ENCODE measurements around the gene KANSL1. TPM values are rescaled to one million over a fixed set of nuclear protein-coding genes. Genes with fewer than 3 reads are reported as not detected.

KANSL1 gene
- total and polyA plus RNA-seq, 2 donors (not counting 1 experiment from before 2014, with no cell fraction given), result 36.8 to 233 TPM

DNA sequence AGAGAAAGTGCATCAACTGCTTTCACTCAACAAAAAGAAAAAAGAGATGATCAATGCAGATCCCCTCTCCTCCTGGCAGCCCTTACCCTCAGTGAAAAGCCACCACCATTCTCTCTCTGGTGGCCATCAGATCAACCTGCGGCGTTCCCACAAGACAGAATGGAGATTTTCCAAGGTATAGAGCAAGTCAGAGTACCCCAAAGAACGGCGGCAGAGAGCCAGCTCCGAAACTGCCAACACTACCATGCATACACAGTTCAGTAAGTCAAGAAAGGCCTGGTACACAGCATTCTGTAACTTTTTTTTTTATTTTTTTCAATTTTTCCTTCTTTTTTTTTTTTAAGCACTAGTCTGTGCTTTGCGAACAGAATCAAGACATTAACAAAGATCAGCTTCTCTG lies 163.6 kb downstream of the KANSL1 start:
- no peaks in the 10 kb centered on the region for H4K20me1 ChIP-seq (ENCODE audit: control insufficient read depth, insufficient read depth, low read length, poor library complexity, severe bottlenecking)
- peaks cover 48% of the 10 kb centered on the region for H3K4me1 Mint-ChIP-seq
- no peak overlapping the region for H3K4me3 Mint-ChIP-seq
- H2AFZ ChIP-seq (ENCODE audit: insufficient read depth, low read depth, low read length, poor library complexity, severe bottlenecking), result no peak overlapping the region
- no peak overlapping the region for H3K4me2 ChIP-seq (replicated peaks; ENCODE audit: low read depth, low read length, poor library complexity, severe bottlenecking)
- ATAC-seq (ENCODE audit: low read depth) (no peak), DNase-seq (no peak)
- ChIA-PET CTCF (interaction anchor here (0.6 to 6.2 kb wide), 7 partner anchors 8 to 237 kb away, joined by 3 to 43 read pairs (median 4); no protein-coding TSS in a partner anchor), POLR2A (interaction anchor here (1.7 kb wide), 1 partner anchor 9 kb away, joined by 9 read pairs; no protein-coding TSS in a partner anchor)
- peaks cover 49 to 55% of the 10 kb centered on the region in 2 donors for H3K4me1 ChIP-seq (ENCODE audit: control insufficient read depth in 2 of 2, insufficient read depth in 2 of 2, low read length in 2 of 2)
- H3K27me3 Mint-ChIP-seq, result no peaks in the 10 kb centered on the region
- H3K27ac ChIP-seq (ENCODE audit: low read length in 2 of 2), result peak overlapping the region in 1 of 2 donors; percentile 69
- no peaks in the 10 kb centered on the region for H3K9me3 Mint-ChIP-seq (ENCODE audit: insufficient read depth)
- no peak overlapping the region for H3K4me3 ChIP-seq (ENCODE audit: control extremely low read depth in 1 of 5, extremely low read depth in 1 of 5, insufficient read depth in 1 of 5, low read depth in 2 of 5, low read length in 4 of 5)
- intact Hi-C loops (cut with micrococcal nuclease), result no loop called here
- H3K79me2 ChIP-seq (ENCODE audit: control insufficient read depth, insufficient read depth, low read length), result no peaks in the 10 kb centered on the region
- peaks cover 0 to 3% (median 2%) of the 10 kb centered on the region in 3 donors for H3K9me3 ChIP-seq (ENCODE audit: control extremely low read depth in 1 of 3, control insufficient read depth in 2 of 3, insufficient read depth in 1 of 3, low read length in 2 of 3)
- 100% methylated on average over 5 of the region's 6 CpGs for WGBS (ENCODE audit: insufficient coverage)
- H3K36me3 ChIP-seq (replicated peaks in 1 of 2; ENCODE audit: control extremely low read depth in 1 of 2, control insufficient read depth in 1 of 2, extremely low read depth in 1 of 2, insufficient read depth in 2 of 2, low read length in 1 of 2), result peaks cover 6 to 43% of the 10 kb centered on the region in 2 experiments
- no peak overlapping the region for H3K9ac ChIP-seq (ENCODE audit: low read length)
- no peak for TF ChIP-seq EZH2 (IDR thresholded peaks at IDR 0.05; ENCODE audit: borderline replicate concordance, insufficient read depth, low read depth, low read length, poor library complexity, severe bottlenecking)
- TF ChIP-seq, protein P1, sequence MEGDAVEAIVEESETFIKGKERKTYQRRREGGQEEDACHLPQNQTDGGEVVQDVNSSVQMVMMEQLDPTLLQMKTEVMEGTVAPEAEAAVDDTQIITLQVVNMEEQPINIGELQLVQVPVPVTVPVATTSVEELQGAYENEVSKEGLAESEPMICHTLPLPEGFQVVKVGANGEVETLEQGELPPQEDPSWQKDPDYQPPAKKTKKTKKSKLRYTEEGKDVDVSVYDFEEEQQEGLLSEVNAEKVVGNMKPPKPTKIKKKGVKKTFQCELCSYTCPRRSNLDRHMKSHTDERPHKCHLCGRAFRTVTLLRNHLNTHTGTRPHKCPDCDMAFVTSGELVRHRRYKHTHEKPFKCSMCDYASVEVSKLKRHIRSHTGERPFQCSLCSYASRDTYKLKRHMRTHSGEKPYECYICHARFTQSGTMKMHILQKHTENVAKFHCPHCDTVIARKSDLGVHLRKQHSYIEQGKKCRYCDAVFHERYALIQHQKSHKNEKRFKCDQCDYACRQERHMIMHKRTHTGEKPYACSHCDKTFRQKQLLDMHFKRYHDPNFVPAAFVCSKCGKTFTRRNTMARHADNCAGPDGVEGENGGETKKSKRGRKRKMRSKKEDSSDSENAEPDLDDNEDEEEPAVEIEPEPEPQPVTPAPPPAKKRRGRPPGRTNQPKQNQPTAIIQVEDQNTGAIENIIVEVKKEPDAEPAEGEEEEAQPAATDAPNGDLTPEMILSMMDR (IDR thresholded peaks at IDR 0.05), result no peak
- no peaks in the 10 kb centered on the region for H3K27me3 ChIP-seq (replicated peaks in 1 of 4; ENCODE audit: control extremely low read depth in 1 of 4, control insufficient read depth in 3 of 4, insufficient read depth in 4 of 4, low read length in 3 of 4)
- peak overlapping the region; percentile 81 for H3K27ac Mint-ChIP-seq

DNA sequence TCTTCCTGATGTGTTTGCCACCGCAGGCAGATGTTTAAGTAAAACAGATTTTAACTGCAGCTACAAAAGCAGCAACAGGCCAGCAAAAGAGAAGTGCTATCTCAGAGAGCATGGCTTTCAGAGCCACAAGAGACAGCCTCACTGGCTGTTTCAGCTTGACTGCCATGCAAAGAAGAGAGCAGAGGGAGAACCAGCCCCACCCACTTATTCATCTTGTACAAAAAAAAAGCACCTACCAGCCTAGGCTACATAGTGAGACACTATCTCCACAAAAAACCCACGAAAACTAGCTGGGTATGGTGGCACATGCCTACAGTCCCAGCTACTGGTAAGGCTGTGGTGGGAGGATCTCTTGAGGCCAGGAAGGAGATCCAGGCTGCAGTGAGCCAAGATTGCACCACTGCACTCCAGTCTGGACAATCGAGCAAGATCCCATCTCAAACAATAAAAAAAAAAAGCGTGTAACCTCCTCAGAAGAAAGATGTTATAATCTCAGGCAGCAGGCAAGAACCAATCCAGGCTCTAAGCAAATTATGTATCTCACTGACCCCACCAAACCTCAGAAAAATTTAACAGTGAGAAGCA lies 164.2 kb downstream of the KANSL1 start:
- WGBS (ENCODE audit: insufficient coverage), result 70% methylated on average over 2 of the region's 4 CpGs
- ChIA-PET POLR2A (interaction anchor here (1.7 kb wide), 1 partner anchor 9 kb away, joined by 9 read pairs; no protein-coding TSS in a partner anchor), CTCF (interaction anchor here (1.0 to 6.2 kb wide), 5 partner anchors 8 to 26 kb away, joined by 3 to 43 read pairs (median 11); no protein-coding TSS in a partner anchor)
- peak overlapping the region; percentile 28 for H3K4me2 ChIP-seq (replicated peaks; ENCODE audit: low read depth, low read length, poor library complexity, severe bottlenecking)
- Mint-ChIP-seq H3K4me3 (peak overlapping the region; percentile 12), H3K4me1 (peaks cover 49% of the 10 kb centered on the region), H3K27me3 (no peaks in the 10 kb centered on the region), H3K9me3 (ENCODE audit: insufficient read depth) (no peaks in the 10 kb centered on the region), H3K27ac (peak overlapping the region; percentile 81)
- ATAC-seq (ENCODE audit: low read depth) (peak; percentile 76), DNase-seq (peak; percentile 68)
- no peaks in the 10 kb centered on the region for H3K79me2 ChIP-seq (ENCODE audit: control insufficient read depth, insufficient read depth, low read length)
- intact Hi-C loops (cut with micrococcal nuclease), result no loop called here
- H3K4me1 ChIP-seq (ENCODE audit: control insufficient read depth in 2 of 2, insufficient read depth in 2 of 2, low read length in 2 of 2), result peaks cover 49 to 59% of the 10 kb centered on the region in 2 donors
- H3K36me3 ChIP-seq (replicated peaks in 1 of 2; ENCODE audit: control extremely low read depth in 1 of 2, control insufficient read depth in 1 of 2, extremely low read depth in 1 of 2, insufficient read depth in 2 of 2, low read length in 1 of 2), result peaks cover 6 to 37% of the 10 kb centered on the region in 2 experiments
- H3K9ac ChIP-seq (ENCODE audit: low read length), result peak overlapping the region; percentile 27
- no peak overlapping the region for H3K4me3 ChIP-seq (ENCODE audit: control extremely low read depth in 1 of 5, extremely low read depth in 1 of 5, insufficient read depth in 1 of 5, low read depth in 2 of 5, low read length in 4 of 5)
- no peaks in the 10 kb centered on the region for H3K27me3 ChIP-seq (replicated peaks in 1 of 4; ENCODE audit: control extremely low read depth in 1 of 4, control insufficient read depth in 3 of 4, insufficient read depth in 4 of 4, low read length in 3 of 4)
- H3K9me3 ChIP-seq (ENCODE audit: control extremely low read depth in 1 of 3, control insufficient read depth in 2 of 3, insufficient read depth in 1 of 3, low read length in 2 of 3), result peaks cover 0 to 3% (median 2%) of the 10 kb centered on the region in 3 donors
- peak overlapping the region; percentile 19 to 69 for H3K27ac ChIP-seq (ENCODE audit: low read length in 2 of 2)
- no peaks in the 10 kb centered on the region for H4K20me1 ChIP-seq (ENCODE audit: control insufficient read depth, insufficient read depth, low read length, poor library complexity, severe bottlenecking)
- TF ChIP-seq EZH2 (IDR thresholded peaks at IDR 0.05; ENCODE audit: borderline replicate concordance, insufficient read depth, low read depth, low read length, poor library complexity, severe bottlenecking), result no peak
- TF ChIP-seq, protein P1 (IDR thresholded peaks at IDR 0.05), result no peak
- no peak overlapping the region for H2AFZ ChIP-seq (ENCODE audit: insufficient read depth, low read depth, low read length, poor library complexity, severe bottlenecking)
